HepG2 (cell line): ENCODE measurements around the gene MYO10. TPM values are rescaled to one million over a fixed set of nuclear protein-coding genes. Genes with fewer than 3 reads are reported as not detected.

Source experiments
- ATAC-seq: fragments of 200-7000 bp; cut with Tn5 transposase; 3 replicates; pipeline ENCODE4 v1.9.1; 2020; ENCODE audit warnings: mild to moderate bottlenecking, moderate library complexity
- BruUV-seq: library from RNA; stranded (reverse); fragments of 400-500 nt; replicated peaks from 2 replicates; lab custom pipeline; 2021; lab: Mats Ljungman, UMichigan
- CTCF ChIA-PET: fragments of 300-600 bp; formaldehyde crosslinking; extraction: SDS; loops from one replicate; lab custom pipeline; 2021; ENCODE audit warnings: low total read pairs, inconsistent platforms, low intra/inter-chr PET ratio; lab: Yijun Ruan, JAX
- POLR2A ChIA-PET: fragments of 350-600 bp; sonication (Branson Sonifier 250); formaldehyde crosslinking; loops from one replicate; lab custom pipeline; 2020; ENCODE audit warnings: antibody characterized with exemption, inconsistent platforms; lab: Yijun Ruan, JAX
- DNase-seq: peaks from one replicate; pipeline ENCODE4 v3.0.0-alpha.2; 2015; ENCODE audit warnings: low spot score
- FAIRE-seq: peaks from 3 replicates; lab custom pipeline; 2011; peaks lifted over from hg19 to GRCh38; lab: Jason Lieb, UNC
- H2AFZ ChIP-seq: one replicate; pipeline ENCODE4 v1.6.1; 2011; ENCODE audit warnings: low read length, inconsistent platforms
- H3K27ac ChIP-seq: fragments of 300-600 bp; 3 replicates; pipeline ENCODE4 v1.8.0; 2011; ENCODE audit warnings: mixed run types, mild to moderate bottlenecking, mixed read lengths, low read length, inconsistent platforms; ENCODE audit not compliant: insufficient read depth; ENCODE audit errors: extremely low read length
- H3K27me3 ChIP-seq, 2 experiments: fragments of 200-600 bp in 1 of 2; 2 replicates in 1 of 2; 3 replicates in 1 of 2; pipeline versions ENCODE4 v1.6.0 to v1.8.0; 2011; ENCODE audit warnings: low read length in 2 of 2, mild to moderate bottlenecking in 2 of 2, moderate library complexity in 2 of 2, inconsistent platforms in 1 of 2; ENCODE audit not compliant: insufficient read depth in 2 of 2, control insufficient read depth in 1 of 2
- H3K36me3 ChIP-seq, 2 experiments: fragments of 200-600 bp in 1 of 2; replicated peaks in 1 of 2; 2 replicates in 1 of 2; 3 replicates in 1 of 2; pipeline versions ENCODE4 v1.5.1 to v1.8.0; 2011; ENCODE audit warnings: low read length in 2 of 2, inconsistent platforms in 1 of 2; ENCODE audit not compliant: insufficient read depth in 2 of 2, control insufficient read depth in 1 of 2
- H3K4me1 ChIP-seq: 2 replicates; pipeline ENCODE4 v1.5.1; 2012; ENCODE audit warnings: low read length, inconsistent platforms; ENCODE audit not compliant: insufficient read depth
- H3K4me2 ChIP-seq: 2 replicates; pipeline ENCODE4 v1.6.0; 2011; ENCODE audit warnings: low read depth, low read length, inconsistent platforms
- H3K4me3 ChIP-seq, 3 experiments: fragments of 200-600 bp in 1 of 3; sonication (generic), shearing (Covaris generic) in 1 of 3; replicated peaks in 1 of 3; 2 replicates each; pipeline ENCODE4 v1.5.1; 2011 to 2016; ENCODE audit warnings: low read length in 3 of 3, inconsistent platforms in 2 of 3, low read depth in 2 of 3, mild to moderate bottlenecking in 2 of 3, control low read depth in 1 of 3, mixed read lengths in 1 of 3; ENCODE audit not compliant: insufficient read depth in 1 of 3
- H3K79me2 ChIP-seq: one replicate; pipeline ENCODE4 v1.6.1; 2011; ENCODE audit warnings: low read length, inconsistent platforms; ENCODE audit not compliant: insufficient read depth
- H3K9ac ChIP-seq: 2 replicates; pipeline ENCODE4 v1.6.0; 2011; ENCODE audit warnings: mild to moderate bottlenecking, low read depth, low read length, inconsistent platforms; ENCODE audit not compliant: insufficient read depth
- H3K9me3 ChIP-seq: 2 replicates; pipeline ENCODE4 v1.5.1; 2012; ENCODE audit warnings: mild to moderate bottlenecking, low read length
- H4K20me1 ChIP-seq: 2 replicates; pipeline ENCODE4 v1.6.0; 2011; ENCODE audit warnings: inconsistent platforms, mild to moderate bottlenecking, low read length, moderate library complexity; ENCODE audit not compliant: insufficient read depth
- FOSL2 ChIP-seq: sonication (generic); formaldehyde crosslinking; IDR thresholded peaks from 2 replicates; pipeline ENCODE4 v1.4.0; 2020; ENCODE audit warnings: missing genetic modification reagents
- NFYC ChIP-seq: IDR thresholded peaks from 2 replicates; pipeline ENCODE4 v1.6.1; 2016; ENCODE audit warnings: missing genetic modification reagents, missing compliant biosample characterization
- SAP130 ChIP-seq: IDR thresholded peaks from 2 replicates; pipeline ENCODE4 v1.6.1; 2016; ENCODE audit warnings: low read depth
- STAT5B ChIP-seq: sonication (generic); formaldehyde crosslinking; IDR thresholded peaks from 2 replicates; pipeline ENCODE4 v1.4.0; 2020; ENCODE audit warnings: missing genetic modification reagents
- XRCC5 ChIP-seq: fragments of 200-400 bp; formaldehyde crosslinking; optimal IDR thresholded peaks from 2 replicates; pipeline ENCODE3; 2017; ENCODE audit warnings: mild to moderate bottlenecking, low read length
- ZBTB7B ChIP-seq: sonication (generic); formaldehyde crosslinking; IDR thresholded peaks from 2 replicates; pipeline ENCODE4 v1.4.0; 2020; ENCODE audit warnings: missing genetic modification reagents
- ZBTB8A ChIP-seq: sonication (generic); formaldehyde crosslinking; IDR thresholded peaks from 2 replicates; pipeline ENCODE4 v1.4.0; 2020; ENCODE audit warnings: mild to moderate bottlenecking, low read depth, missing genetic modification reagents, borderline replicate concordance
- ZNF296 ChIP-seq: sonication (generic); formaldehyde crosslinking; conservative IDR thresholded peaks from 2 replicates; pipeline ENCODE4 v1.5.0; 2020; ENCODE audit warnings: mild to moderate bottlenecking, missing genetic modification reagents
- ZNF30 ChIP-seq: sonication (generic); formaldehyde crosslinking; IDR thresholded peaks from 2 replicates; pipeline ENCODE4 v1.5.0; 2020; ENCODE audit warnings: mild to moderate bottlenecking, missing genetic modification reagents
- WGBS: methylation state at CpG from one replicate; pipeline ENCODE4 v1.1.6; 2017; ENCODE audit warnings: low lambda C conversion rate; 5-methylcytosine and 5-hydroxymethylcytosine counted together
- in situ Hi-C: cut with HindIII; loops from 2 replicates; pipeline ENCODE4 v1.10.0; 2017; ENCODE audit warnings: low pct_unique_long_range_greater_than_20kb; ENCODE audit not compliant: extremely low pct_ligation_motif_present
- intact Hi-C: fragments of 100-400 bp; cut with micrococcal nuclease; formaldehyde crosslinking; loops from one replicate; pipeline ENCODE4 v1.10.0; 2022; ENCODE audit not compliant: unreplicated experiment
- polyA plus RNA-seq, 8 experiments: library from polyadenylated mRNA; depleted of rRNA in 3 of 8; stranded (reverse) in 7 of 8; unstranded in 1 of 8; fragments of >200 nt; fragmentation: Illumina TruSeq in 4 of 8; extraction: Trizol in 4 of 8; gene quantifications; 2 replicates each; pipeline versions ENCODE4 v1.2.1 to v1.2.3, GENCODE V29; 2011 to 2016; ENCODE audit warnings: low read depth in 4 of 8, missing spikeins in 1 of 8, mixed read lengths in 1 of 8; ENCODE audit not compliant: insufficient read depth in 1 of 8
- total RNA-seq, 5 experiments: library from RNA; depleted of rRNA; stranded (reverse); fragments of >200 nt; fragmentation: Illumina TruSeq; extraction: Trizol; gene quantifications; 2 replicates each; pipeline ENCODE4 v1.2.3, GENCODE V29; 2016; ENCODE audit warnings: low read depth in 1 of 5
- TF ChIP-seq, protein P1 (sequence below): sonication (generic); formaldehyde crosslinking; conservative IDR thresholded peaks from 2 replicates; pipeline ENCODE4 v1.4.0; 2020; ENCODE audit warnings: missing genetic modification reagents
- TF ChIP-seq, protein P2 (sequence below): sonication (generic); formaldehyde crosslinking; IDR thresholded peaks from 2 replicates; pipeline ENCODE4 v1.4.0; 2020; ENCODE audit warnings: missing genetic modification reagents
- TF ChIP-seq, protein P3 (sequence below): sonication (generic); formaldehyde crosslinking; IDR thresholded peaks from 2 replicates; pipeline ENCODE4 v1.5.1; 2020; ENCODE audit warnings: mild to moderate bottlenecking, missing genetic modification reagents, borderline replicate concordance

The MYO10 gene
- total and polyA plus RNA-seq, 2 of the 13 experiments (the other 11 are each of a cell fraction or from before 2014, with no cell fraction given), result 4.5 to 14.0 TPM

DNA sequence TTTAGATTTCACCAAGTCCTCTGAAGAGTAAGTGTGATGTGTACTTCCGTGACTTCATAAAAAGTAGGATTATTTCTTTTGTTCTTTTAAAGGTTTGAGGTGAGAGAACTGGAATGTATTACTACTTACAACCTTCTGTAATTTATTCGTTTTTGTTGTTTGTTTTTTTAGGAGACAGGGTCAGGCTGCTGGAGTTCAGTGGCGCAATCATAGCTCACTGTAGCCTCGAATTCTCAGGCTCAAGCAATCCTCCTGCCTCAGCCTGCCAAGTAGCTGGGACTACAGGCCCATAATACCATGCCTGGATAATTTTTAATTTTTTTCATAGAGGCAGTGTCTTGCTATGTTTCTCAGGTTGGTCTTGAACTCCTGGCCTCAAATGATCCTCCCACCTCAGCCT, 251.0 kb downstream of the MYO10 start (continued):
- TF ChIP-seq, protein P1, sequence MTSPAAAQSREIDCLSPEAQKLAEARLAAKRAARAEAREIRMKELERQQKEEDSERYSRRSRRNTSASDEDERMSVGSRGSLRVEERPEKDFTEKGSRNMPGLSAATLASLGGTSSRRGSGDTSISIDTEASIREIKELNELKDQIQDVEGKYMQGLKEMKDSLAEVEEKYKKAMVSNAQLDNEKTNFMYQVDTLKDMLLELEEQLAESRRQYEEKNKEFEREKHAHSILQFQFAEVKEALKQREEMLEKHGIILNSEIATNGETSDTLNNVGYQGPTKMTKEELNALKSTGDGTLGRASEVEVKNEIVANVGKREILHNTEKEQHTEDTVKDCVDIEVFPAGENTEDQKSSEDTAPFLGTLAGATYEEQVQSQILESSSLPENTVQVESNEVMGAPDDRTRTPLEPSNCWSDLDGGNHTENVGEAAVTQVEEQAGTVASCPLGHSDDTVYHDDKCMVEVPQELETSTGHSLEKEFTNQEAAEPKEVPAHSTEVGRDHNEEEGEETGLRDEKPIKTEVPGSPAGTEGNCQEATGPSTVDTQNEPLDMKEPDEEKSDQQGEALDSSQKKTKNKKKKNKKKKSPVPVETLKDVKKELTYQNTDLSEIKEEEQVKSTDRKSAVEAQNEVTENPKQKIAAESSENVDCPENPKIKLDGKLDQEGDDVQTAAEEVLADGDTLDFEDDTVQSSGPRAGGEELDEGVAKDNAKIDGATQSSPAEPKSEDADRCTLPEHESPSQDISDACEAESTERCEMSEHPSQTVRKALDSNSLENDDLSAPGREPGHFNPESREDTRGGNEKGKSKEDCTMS (CRISPR knock-in tag), result no peak
- no peak for TF ChIP-seq STAT5B (CRISPR knock-in tag)
- TF ChIP-seq ZNF296 (CRISPR knock-in tag), result no peak
- no peak for TF ChIP-seq ZBTB8A (CRISPR knock-in tag)
- TF ChIP-seq, protein P2, sequence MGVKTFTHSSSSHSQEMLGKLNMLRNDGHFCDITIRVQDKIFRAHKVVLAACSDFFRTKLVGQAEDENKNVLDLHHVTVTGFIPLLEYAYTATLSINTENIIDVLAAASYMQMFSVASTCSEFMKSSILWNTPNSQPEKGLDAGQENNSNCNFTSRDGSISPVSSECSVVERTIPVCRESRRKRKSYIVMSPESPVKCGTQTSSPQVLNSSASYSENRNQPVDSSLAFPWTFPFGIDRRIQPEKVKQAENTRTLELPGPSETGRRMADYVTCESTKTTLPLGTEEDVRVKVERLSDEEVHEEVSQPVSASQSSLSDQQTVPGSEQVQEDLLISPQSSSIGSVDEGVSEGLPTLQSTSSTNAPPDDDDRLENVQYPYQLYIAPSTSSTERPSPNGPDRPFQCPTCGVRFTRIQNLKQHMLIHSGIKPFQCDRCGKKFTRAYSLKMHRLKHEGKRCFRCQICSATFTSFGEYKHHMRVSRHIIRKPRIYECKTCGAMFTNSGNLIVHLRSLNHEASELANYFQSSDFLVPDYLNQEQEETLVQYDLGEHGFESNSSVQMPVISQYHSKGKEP (CRISPR knock-in tag), result no peak
- TF ChIP-seq NFYC (CRISPR knock-in tag), result no peak

DNA sequence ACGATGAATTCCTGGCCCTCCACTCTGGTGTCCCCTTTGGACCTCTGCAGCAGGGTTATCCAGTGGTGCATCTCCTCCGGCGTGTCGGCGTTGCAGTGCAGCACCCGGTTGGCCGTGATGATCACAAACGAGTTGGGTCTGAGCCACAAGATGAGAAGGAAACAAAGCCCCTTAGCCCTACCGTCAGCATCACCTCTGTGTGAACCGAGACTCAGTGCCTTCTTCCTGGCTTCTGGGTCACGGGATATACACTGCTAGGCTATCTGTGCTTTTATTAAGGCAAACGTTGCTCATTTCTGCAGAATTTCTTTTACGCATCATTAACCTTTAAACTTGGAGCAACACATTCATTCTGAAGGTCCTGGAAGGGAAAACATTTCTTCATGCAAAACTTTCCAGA, 254.2 kb downstream of the MYO10 start:
- intact Hi-C loops (no loop called here), in situ Hi-C loops (no loop called here)
- ATAC-seq, result no peak
- H3K9ac ChIP-seq, result no peak overlapping the region
- H3K27me3 ChIP-seq, result no peaks in the 10 kb centered on the region
- ChIA-PET CTCF (no interaction called here), POLR2A (no interaction called here)
- peaks cover 24 to 79% of the 10 kb centered on the region in 2 experiments; a peak in 4 of 5 replicates for H3K36me3 ChIP-seq
- DNase-seq, result no peak
- no peaks in the 10 kb centered on the region for H4K20me1 ChIP-seq
- no TSS peak for BruUV-seq
- FAIRE-seq, result no peak
- H3K9me3 ChIP-seq, result no peaks in the 10 kb centered on the region
- H3K4me3 ChIP-seq, result no peak overlapping the region
- no peaks in the 10 kb centered on the region for H3K79me2 ChIP-seq
- no peak overlapping the region for H3K4me2 ChIP-seq
- H2AFZ ChIP-seq, result no peak overlapping the region
- H3K4me1 ChIP-seq, result no peaks in the 10 kb centered on the region
- 91% methylated on average over 12 of the region's 13 CpGs for WGBS
- no peak overlapping the region for H3K27ac ChIP-seq
- TF ChIP-seq ZNF30 (CRISPR knock-in tag) (no peak), FOSL2 (CRISPR knock-in tag) (no peak), SAP130 (CRISPR knock-in tag) (no peak), XRCC5 (no peak), ZBTB7B (CRISPR knock-in tag) (no peak)
- TF ChIP-seq, protein P3, sequence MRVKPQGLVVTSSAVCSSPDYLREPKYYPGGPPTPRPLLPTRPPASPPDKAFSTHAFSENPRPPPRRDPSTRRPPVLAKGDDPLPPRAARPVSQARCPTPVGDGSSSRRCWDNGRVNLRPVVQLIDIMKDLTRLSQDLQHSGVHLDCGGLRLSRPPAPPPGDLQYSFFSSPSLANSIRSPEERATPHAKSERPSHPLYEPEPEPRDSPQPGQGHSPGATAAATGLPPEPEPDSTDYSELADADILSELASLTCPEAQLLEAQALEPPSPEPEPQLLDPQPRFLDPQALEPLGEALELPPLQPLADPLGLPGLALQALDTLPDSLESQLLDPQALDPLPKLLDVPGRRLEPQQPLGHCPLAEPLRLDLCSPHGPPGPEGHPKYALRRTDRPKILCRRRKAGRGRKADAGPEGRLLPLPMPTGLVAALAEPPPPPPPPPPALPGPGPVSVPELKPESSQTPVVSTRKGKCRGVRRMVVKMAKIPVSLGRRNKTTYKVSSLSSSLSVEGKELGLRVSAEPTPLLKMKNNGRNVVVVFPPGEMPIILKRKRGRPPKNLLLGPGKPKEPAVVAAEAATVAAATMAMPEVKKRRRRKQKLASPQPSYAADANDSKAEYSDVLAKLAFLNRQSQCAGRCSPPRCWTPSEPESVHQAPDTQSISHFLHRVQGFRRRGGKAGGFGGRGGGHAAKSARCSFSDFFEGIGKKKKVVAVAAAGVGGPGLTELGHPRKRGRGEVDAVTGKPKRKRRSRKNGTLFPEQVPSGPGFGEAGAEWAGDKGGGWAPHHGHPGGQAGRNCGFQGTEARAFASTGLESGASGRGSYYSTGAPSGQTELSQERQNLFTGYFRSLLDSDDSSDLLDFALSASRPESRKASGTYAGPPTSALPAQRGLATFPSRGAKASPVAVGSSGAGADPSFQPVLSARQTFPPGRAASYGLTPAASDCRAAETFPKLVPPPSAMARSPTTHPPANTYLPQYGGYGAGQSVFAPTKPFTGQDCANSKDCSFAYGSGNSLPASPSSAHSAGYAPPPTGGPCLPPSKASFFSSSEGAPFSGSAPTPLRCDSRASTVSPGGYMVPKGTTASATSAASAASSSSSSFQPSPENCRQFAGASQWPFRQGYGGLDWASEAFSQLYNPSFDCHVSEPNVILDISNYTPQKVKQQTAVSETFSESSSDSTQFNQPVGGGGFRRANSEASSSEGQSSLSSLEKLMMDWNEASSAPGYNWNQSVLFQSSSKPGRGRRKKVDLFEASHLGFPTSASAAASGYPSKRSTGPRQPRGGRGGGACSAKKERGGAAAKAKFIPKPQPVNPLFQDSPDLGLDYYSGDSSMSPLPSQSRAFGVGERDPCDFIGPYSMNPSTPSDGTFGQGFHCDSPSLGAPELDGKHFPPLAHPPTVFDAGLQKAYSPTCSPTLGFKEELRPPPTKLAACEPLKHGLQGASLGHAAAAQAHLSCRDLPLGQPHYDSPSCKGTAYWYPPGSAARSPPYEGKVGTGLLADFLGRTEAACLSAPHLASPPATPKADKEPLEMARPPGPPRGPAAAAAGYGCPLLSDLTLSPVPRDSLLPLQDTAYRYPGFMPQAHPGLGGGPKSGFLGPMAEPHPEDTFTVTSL (CRISPR knock-in tag), result no peak
